Chondrocyte (in vitro differentiated cells): ENCODE measurements around the gene LCE3A. TPM values are rescaled to one million over a fixed set of nuclear protein-coding genes. Genes with fewer than 3 reads are reported as not detected.
A peak's percentile ranks its signal among the peaks of the same experiment; 100 is the strongest.

Source experiments
- DNase-seq: peaks from one replicate; pipeline ENCODE4 v3.0.0; 2021; ENCODE audit warnings: mixed read lengths, low spot score
- H3K27ac Mint-ChIP-seq: one replicate; pipeline ENCODE4 v1.8.0; 2021; ENCODE audit warnings: mild to moderate bottlenecking, moderate library complexity, mixed read lengths; ENCODE audit not compliant: unreplicated experiment
- H3K27me3 Mint-ChIP-seq: 2 replicates; pipeline ENCODE4 v1.8.0; 2021; ENCODE audit warnings: low read depth, mixed read lengths
- H3K36me3 Mint-ChIP-seq: 2 replicates; pipeline ENCODE4 v1.8.0; 2021; ENCODE audit warnings: low read depth, mixed read lengths
- H3K4me1 Mint-ChIP-seq: 2 replicates; pipeline ENCODE4 v1.8.0; 2021; ENCODE audit warnings: low read depth, mild to moderate bottlenecking, mixed read lengths
- H3K4me3 Mint-ChIP-seq: one replicate; pipeline ENCODE4 v1.8.0; 2021; ENCODE audit warnings: mild to moderate bottlenecking, moderate library complexity, mixed read lengths; ENCODE audit not compliant: unreplicated experiment
- H3K9me3 Mint-ChIP-seq: 2 replicates; pipeline ENCODE4 v1.8.0; 2021; ENCODE audit warnings: low read depth, mixed read lengths
- CTCF ChIP-seq: fragments of 200-600 bp; sonication (generic); IDR thresholded peaks from 2 replicates; pipeline ENCODE4 v1.5.0; 2021; ENCODE audit warnings: antibody characterized with exemption, mild to moderate bottlenecking, moderate library complexity
- total RNA-seq: library from RNA; stranded (reverse); gene quantifications from 3 replicates; pipeline ENCODE4 v1.2.1, GENCODE V29; 2021

LCE3A gene
- total RNA-seq, 1 donor from 2014 or later = not detected

GRCh38 chr1:152656459-152656858, 33.6 kb upstream of the LCE3A start:
- H3K36me3 Mint-ChIP-seq = no peaks in the 10 kb centered on the region
- no peaks in the 10 kb centered on the region for H3K9me3 Mint-ChIP-seq
- H3K4me1 Mint-ChIP-seq = no peaks in the 10 kb centered on the region
- H3K27ac Mint-ChIP-seq = no peak overlapping the region
- no peak overlapping the region for H3K4me3 Mint-ChIP-seq
- DNase-seq = no peak
- no peak for TF ChIP-seq CTCF
- H3K27me3 Mint-ChIP-seq = peaks cover 1% of the 10 kb centered on the region

GRCh38 chr1:152654110-152654509, 31.2 kb upstream of the LCE3A start:
- H3K27me3 Mint-ChIP-seq = no peaks in the 10 kb centered on the region
- DNase-seq = no peak
- TF ChIP-seq CTCF = peak; percentile 66
- no peak overlapping the region for H3K27ac Mint-ChIP-seq
- no peak overlapping the region for H3K4me3 Mint-ChIP-seq
- no peaks in the 10 kb centered on the region for H3K36me3 Mint-ChIP-seq
- H3K9me3 Mint-ChIP-seq = no peaks in the 10 kb centered on the region
- H3K4me1 Mint-ChIP-seq = no peaks in the 10 kb centered on the region

- Mint-ChIP-seq H3K9me3 (peaks cover 13% of the 10 kb centered on the region), H3K27ac (no peak overlapping the region), H3K4me3 (no peak overlapping the region), H3K27me3 (no peaks in the 10 kb centered on the region), H3K36me3 (no peaks in the 10 kb centered on the region), H3K4me1 (no peaks in the 10 kb centered on the region)
- TF ChIP-seq CTCF = no peak
- DNase-seq = no peak
These were observed 23.8 kb upstream of the LCE3A start for GRCh38 chr1:152646656-152647055.

- H3K4me3 Mint-ChIP-seq = no peak overlapping the region
- no peak overlapping the region for H3K27ac Mint-ChIP-seq
These were observed 22.2 kb upstream of the LCE3A start for GRCh38 chr1:152645146-152645545.

GRCh38 chr1:152643945-152644344, 21.0 kb upstream of the LCE3A start:
- H3K4me3 Mint-ChIP-seq = no peak overlapping the region
- no peak for TF ChIP-seq CTCF

More at GRCh38 chr1:152645146-152645545, 22.2 kb upstream of the LCE3A start:
- Mint-ChIP-seq H3K9me3 (peaks cover 17% of the 10 kb centered on the region), H3K27me3 (no peaks in the 10 kb centered on the region), H3K36me3 (no peaks in the 10 kb centered on the region), H3K4me1 (no peaks in the 10 kb centered on the region)
- no peak for DNase-seq
- no peak for TF ChIP-seq CTCF

More at GRCh38 chr1:152643945-152644344, 21.0 kb upstream of the LCE3A start:
- Mint-ChIP-seq H3K4me1 (no peaks in the 10 kb centered on the region), H3K9me3 (peaks cover 24% of the 10 kb centered on the region), H3K27ac (no peak overlapping the region), H3K36me3 (no peaks in the 10 kb centered on the region), H3K27me3 (no peaks in the 10 kb centered on the region)
- DNase-seq = no peak
